Stomach (tissue), 9 donors: Measurements from ENCODE around the gene LRRTM3. TPM values are rescaled to one million over a fixed set of nuclear protein-coding genes. Genes with fewer than 3 reads are reported as not detected.

Experiments
- DNase-seq, 2 donors: peaks; one replicate each; pipeline versions ENCODE4 v3.0.0 to v3.0.0-alpha.2; 2013 to 2019
- H3K27ac ChIP-seq, 5 donors: fragments of 200-600 bp in 4 of 5; sonication (generic) in 4 of 5; one replicate each; pipeline ENCODE4 v1.5.1; 2013 to 2019; ENCODE audit warnings: mild to moderate bottlenecking in 1 of 5, moderate library complexity in 1 of 5
- H3K27me3 ChIP-seq, 3 donors: fragments of 200-600 bp; sonication (generic); one replicate each; pipeline ENCODE4 v1.5.1; 2017 to 2019; ENCODE audit warnings: mixed run types in 1 of 3
- H3K36me3 ChIP-seq, 4 donors: fragments of 200-600 bp; sonication (generic); 1 replicate in 3 of 4; 2 replicates in 1 of 4; pipeline ENCODE4 v1.5.1; 2016 to 2019
- H3K4me1 ChIP-seq, 4 donors: fragments of 200-600 bp; sonication (generic); one replicate each; pipeline ENCODE4 v1.5.1; 2016 to 2019
- H3K4me3 ChIP-seq, 4 donors: fragments of 200-600 bp; sonication (generic) in 3 of 4; one replicate each; pipeline ENCODE4 v1.5.1; 2016 to 2019; ENCODE audit warnings: mild to moderate bottlenecking in 1 of 4
- H3K9me3 ChIP-seq, 4 donors: fragments of 200-600 bp; sonication (generic); one replicate each; pipeline ENCODE4 v1.5.1; 2016 to 2019
- CTCF ChIP-seq, 7 experiments: fragments of 450-650 bp in 4 of 7; fragments of 200-600 bp in 3 of 7; sonication (generic) in 3 of 7; IDR thresholded peaks; one replicate each; pipeline ENCODE4 v1.5.1; 2016 to 2019; ENCODE audit warnings: antibody characterized with exemption in 7 of 7, control low read depth in 2 of 7, mild to moderate bottlenecking in 1 of 7
- EP300 ChIP-seq: sonication (generic); formaldehyde crosslinking; IDR thresholded peaks from one replicate; pipeline ENCODE4 v1.6.1; 2017; ENCODE audit warnings: antibody characterized with exemption
- POLR2A ChIP-seq, 4 donors: fragments of 450-650 bp; IDR thresholded peaks; one replicate each; pipeline ENCODE4 v1.6.1; 2016; ENCODE audit warnings: antibody characterized with exemption in 4 of 4, control low read depth in 2 of 4, mild to moderate bottlenecking in 1 of 4, moderate library complexity in 1 of 4
- POLR2AphosphoS5 ChIP-seq, 3 donors: sonication (generic); formaldehyde crosslinking; IDR thresholded peaks; one replicate each; pipeline ENCODE4 v1.6.1; 2016; ENCODE audit warnings: antibody characterized with exemption in 3 of 3
- WGBS, 5 donors: extraction: QIAGEN DNeasy Blood & Tissue Kit in 3 of 5; methylation state at CpG; one replicate each; pipeline versions ENCODE4 v1.1.5 to v1.1.7; 2013 to 2018; 5-methylcytosine and 5-hydroxymethylcytosine counted together
- intact Hi-C: fragments of 100-400 bp; cut with DNase I; formaldehyde crosslinking; loops from one replicate; pipeline ENCODE4 v1.15.1; 2023; ENCODE audit warnings: low total_unique reads
- polyA plus RNA-seq, 3 donors: library from polyadenylated mRNA; stranded (reverse); fragments of 200-250 nt; gene quantifications; one replicate each; pipeline ENCODE4 v1.2.3, GENCODE V29; 2013
- total RNA-seq, 5 donors: library from RNA; depleted of rRNA; stranded (reverse); fragments of >200 nt; gene quantifications; one replicate each; pipeline versions ENCODE4 v1.1.0 to v1.2.3, GENCODE V29; 2014 to 2016
- donor health status: healthy with polysubstance abuse.
- donor health status: Bipolar disorder and iron deficiency.
- donor health status: healthy.

Gene LRRTM3
- total and polyA plus RNA-seq, 8 donors, result 0.18 TPM; not detected in 7

- 5 to 15% (median 7%) methylated on average over 17 to 30 of the region's 30 CpGs for WGBS, 5 donors
- Histone ChIP-seq H3K36me3 (no peaks in the 10 kb centered on the region), H3K4me3 (no peak overlapping the region), H3K27me3 (peaks cover 0 to 48% (median 24%) of the 10 kb centered on the region in 3 donors), H3K9me3 (no peaks in the 10 kb centered on the region), H3K4me1 (peaks cover 0 to 32% (median 14%) of the 10 kb centered on the region in 4 donors), H3K27ac (no peak overlapping the region)
- TF ChIP-seq POLR2AphosphoS5 (IDR thresholded peaks at IDR 0.05), result no peak
- TF ChIP-seq CTCF (IDR thresholded peaks at IDR 0.05), result no peak
- no peak for TF ChIP-seq POLR2A (IDR thresholded peaks at IDR 0.05)
- no peak for TF ChIP-seq EP300
- DNase-seq, result peak in 1 of 2 donors; percentile 56
- intact Hi-C loops, result no loop called here
Observed at GRCh38 chr10:66927971-66928770, 2.3 kb downstream of the LRRTM3 start.

- Histone ChIP-seq H3K27ac (no peak overlapping the region), H3K36me3 (no peaks in the 10 kb centered on the region), H3K4me3 (no peak overlapping the region), H3K4me1 (peaks cover 0 to 32% (median 14%) of the 10 kb centered on the region in 4 donors), H3K27me3 (peaks cover 0 to 48% (median 24%) of the 10 kb centered on the region in 3 donors), H3K9me3 (no peaks in the 10 kb centered on the region)
- TF ChIP-seq CTCF (IDR thresholded peaks at IDR 0.05), result no peak
- TF ChIP-seq POLR2A (IDR thresholded peaks at IDR 0.05), result no peak
- TF ChIP-seq EP300, result no peak
- no peak for TF ChIP-seq POLR2AphosphoS5 (IDR thresholded peaks at IDR 0.05)
- WGBS, 5 donors, result 26 to 33% (median 27%) methylated on average over 3 of the region's 3 CpGs
- DNase-seq, result no peak
- intact Hi-C loops, result no loop called here
Observed at GRCh38 chr10:66928776-66929175, 2.9 kb downstream of the LRRTM3 start.

GRCh38 chr10:66929375-66929774 is 3.5 kb downstream of the LRRTM3 start:
- TF ChIP-seq POLR2AphosphoS5 (IDR thresholded peaks at IDR 0.05), result no peak
- no peak for TF ChIP-seq EP300
- no peak for TF ChIP-seq POLR2A (IDR thresholded peaks at IDR 0.05)
- no peak for TF ChIP-seq CTCF (IDR thresholded peaks at IDR 0.05)
- WGBS, 5 donors, result 24 to 53% (median 36%) methylated on average over 5 of the region's 5 CpGs
- Histone ChIP-seq H3K4me3 (no peak overlapping the region), H3K27ac (no peak overlapping the region), H3K36me3 (no peaks in the 10 kb centered on the region), H3K9me3 (no peaks in the 10 kb centered on the region), H3K27me3 (peaks cover 0 to 48% (median 24%) of the 10 kb centered on the region in 3 donors), H3K4me1 (peaks cover 0 to 32% (median 14%) of the 10 kb centered on the region in 4 donors)
- intact Hi-C loops, result no loop called here
- no peak for DNase-seq

GRCh38 chr10:66931340-66931948 is 5.6 kb downstream of the LRRTM3 start:
- peak in 1 of 2 donors; percentile 87 for DNase-seq
- H3K9me3 ChIP-seq, result no peaks in the 10 kb centered on the region
- intact Hi-C loops, result no loop called here
- H3K27ac ChIP-seq, result no peak overlapping the region
- peaks cover 0 to 42% (median 17%) of the 10 kb centered on the region in 3 donors for H3K27me3 ChIP-seq
- no peak overlapping the region for H3K4me3 ChIP-seq
- WGBS, 5 donors, result 26 to 28% (median 27%) methylated on average over 5 of the region's 5 CpGs
- peaks cover 0 to 20% (median 7%) of the 10 kb centered on the region in 4 donors for H3K4me1 ChIP-seq
- TF ChIP-seq POLR2AphosphoS5 (IDR thresholded peaks at IDR 0.05) (no peak), CTCF (IDR thresholded peaks at IDR 0.05) (peak in 5 of 7 experiments; percentile 44 to 70 (median 62)), POLR2A (IDR thresholded peaks at IDR 0.05) (no peak), EP300 (no peak)
- no peaks in the 10 kb centered on the region for H3K36me3 ChIP-seq
